ENCODE data around the gene ABCB10. TPM values are rescaled to one million over a fixed set of nuclear protein-coding genes. Genes with fewer than 3 reads are reported as not detected.

ABCB10 gene
- 27.5 TPM for polyA plus RNA-seq (2013)

DNA sequence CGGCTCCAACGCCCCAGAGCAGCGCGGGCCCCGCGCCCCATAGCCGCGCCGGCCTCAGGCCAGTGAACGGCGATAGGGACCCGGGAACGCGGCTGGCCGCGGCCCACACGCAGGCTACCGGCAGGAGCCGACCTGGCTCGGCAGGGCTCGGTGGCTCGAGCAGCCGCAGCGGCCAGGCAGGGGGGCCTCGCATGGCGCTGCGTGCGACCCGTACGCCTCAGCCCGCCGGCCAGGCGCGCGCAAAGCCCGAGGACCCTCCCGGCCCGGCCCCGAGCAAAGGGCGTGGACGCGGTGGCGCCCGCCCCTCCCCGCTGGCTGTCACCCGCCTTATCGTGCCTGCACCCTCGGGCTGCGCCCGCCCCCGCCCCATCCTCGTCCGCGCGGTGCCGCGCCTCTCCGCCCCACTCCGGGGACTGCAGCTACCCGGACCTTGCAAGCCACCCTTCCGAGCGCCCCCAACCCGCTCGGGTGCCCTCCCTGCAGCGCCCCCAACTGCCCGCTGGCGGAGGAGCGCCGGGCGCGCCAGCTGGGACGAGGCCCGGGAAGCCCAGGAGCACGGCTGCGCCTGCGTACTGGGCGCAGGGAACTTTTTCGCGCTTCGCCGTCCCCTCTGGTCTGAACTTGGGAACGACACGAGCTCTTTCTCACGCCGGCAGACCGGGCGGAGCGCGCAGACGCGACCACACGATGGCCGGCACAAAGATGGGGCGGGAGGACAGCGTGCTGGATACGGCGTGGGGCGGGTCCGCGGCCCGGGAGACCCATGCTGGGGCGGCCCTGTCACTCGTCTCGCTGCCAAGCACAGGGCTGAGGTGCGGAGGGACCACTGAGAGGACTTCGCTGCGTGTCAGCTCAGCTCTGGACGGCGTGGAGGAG lies at the start of gene ABCB10:
TSS of gene ABCB10 (minus strand) at position 248 of the 876 bp plus-strand sequence. CDS start at position 193, 55 bp downstream.
- Histone ChIP-seq H3K27ac (ENCODE audit: insufficient read depth in 1 of 2, low read depth in 1 of 2, low read length in 2 of 2, poor library complexity in 1 of 2, severe bottlenecking in 2 of 2) (peak within 1 kb of the TSS; percentile 46 to 79), H3K27me3 (replicated peaks in 2 of 5; ENCODE audit: control insufficient read depth in 4 of 5, insufficient read depth in 5 of 5, low read length in 4 of 5) (no peaks in the 10 kb centered on the region), H3K4me1 (ENCODE audit: control extremely low read depth in 1 of 4, control insufficient read depth in 4 of 4, insufficient read depth in 4 of 4, low read length in 3 of 4) (peaks cover 10 to 42% (median 35%) of the 10 kb centered on the region in 4 experiments), H3K36me3 (ENCODE audit: control insufficient read depth in 4 of 4, insufficient read depth in 4 of 4, low read length in 3 of 4) (peaks cover 0 to 6% (median 0%) of the 10 kb centered on the region in 4 experiments), H3K9me3 (ENCODE audit: control extremely low read depth in 1 of 5, control insufficient read depth in 4 of 5, insufficient read depth in 2 of 5, low read depth in 1 of 5, low read length in 4 of 5) (no peaks in the 10 kb centered on the region), H3K4me3 (ENCODE audit: control insufficient read depth in 1 of 7, extremely low read depth in 1 of 7, insufficient read depth in 4 of 7, low read depth in 2 of 7, low read length in 6 of 7) (peak within 1 kb of the TSS; percentile 75 to 90 (median 85))
- peak; percentile 95 to 97 (median 95) for DNase-seq
- CTCF ChIA-PET = interaction anchor here (0.8 to 2.4 kb wide), 10 partner anchors 17 to 751 kb away, joined by 3 to 12 read pairs (median 3); no protein-coding TSS in a partner anchor
- POLR2A ChIA-PET = interaction anchor here (1.0 kb wide), 1 partner anchor 68 kb away, joined by 4 read pairs; the partner anchor contains the start of genes TAF5L and URB2
- WGBS (ENCODE audit: insufficient coverage) = under 1% methylated on average over 68 of the region's 109 CpGs

- no peaks in the 10 kb centered on the region for H3K27me3 ChIP-seq (replicated peaks in 2 of 5; ENCODE audit: control insufficient read depth in 4 of 5, insufficient read depth in 5 of 5, low read length in 4 of 5)
- H3K9me3 ChIP-seq (ENCODE audit: control extremely low read depth in 1 of 5, control insufficient read depth in 4 of 5, insufficient read depth in 2 of 5, low read depth in 1 of 5, low read length in 4 of 5) = no peaks in the 10 kb centered on the region
- H3K27ac ChIP-seq (ENCODE audit: insufficient read depth in 1 of 2, low read depth in 1 of 2, low read length in 2 of 2, poor library complexity in 1 of 2, severe bottlenecking in 2 of 2) = no peak overlapping the region
- DNase-seq = no peak
- H3K36me3 ChIP-seq (ENCODE audit: control insufficient read depth in 4 of 4, insufficient read depth in 4 of 4, low read length in 3 of 4) = peaks cover 31 to 71% (median 53%) of the 10 kb centered on the region in 4 experiments
- H3K4me3 ChIP-seq (ENCODE audit: control insufficient read depth in 1 of 7, extremely low read depth in 1 of 7, insufficient read depth in 4 of 7, low read depth in 2 of 7, low read length in 6 of 7) = no peak overlapping the region
- 100% methylated on average over 1 of the region's 2 CpGs for WGBS (ENCODE audit: insufficient coverage)
- POLR2A ChIA-PET = no interaction called here
- CTCF ChIA-PET = no interaction called here
- no peaks in the 10 kb centered on the region for H3K4me1 ChIP-seq (ENCODE audit: control extremely low read depth in 1 of 4, control insufficient read depth in 4 of 4, insufficient read depth in 4 of 4, low read length in 3 of 4)
Measured at GRCh38 chr1:229607370-229607769, 48.9 kb upstream of the ABCB10 start.

- Histone ChIP-seq H3K36me3 (ENCODE audit: control insufficient read depth in 4 of 4, insufficient read depth in 4 of 4, low read length in 3 of 4) (peaks cover 23 to 69% (median 47%) of the 10 kb centered on the region in 4 experiments), H3K9me3 (ENCODE audit: control extremely low read depth in 1 of 5, control insufficient read depth in 4 of 5, insufficient read depth in 2 of 5, low read depth in 1 of 5, low read length in 4 of 5) (no peaks in the 10 kb centered on the region), H3K27ac (ENCODE audit: insufficient read depth in 1 of 2, low read depth in 1 of 2, low read length in 2 of 2, poor library complexity in 1 of 2, severe bottlenecking in 2 of 2) (no peak overlapping the region), H3K4me3 (ENCODE audit: control insufficient read depth in 1 of 7, extremely low read depth in 1 of 7, insufficient read depth in 4 of 7, low read depth in 2 of 7, low read length in 6 of 7) (no peak overlapping the region), H3K4me1 (ENCODE audit: control extremely low read depth in 1 of 4, control insufficient read depth in 4 of 4, insufficient read depth in 4 of 4, low read length in 3 of 4) (peaks cover 0 to 5% (median 0%) of the 10 kb centered on the region in 4 experiments), H3K27me3 (replicated peaks in 2 of 5; ENCODE audit: control insufficient read depth in 4 of 5, insufficient read depth in 5 of 5, low read length in 4 of 5) (no peaks in the 10 kb centered on the region)
- WGBS (ENCODE audit: insufficient coverage) = 100% methylated on average over 2 of the region's 7 CpGs
- POLR2A ChIA-PET = no interaction called here
- CTCF ChIA-PET = no interaction called here
- no peak for DNase-seq
Measured at GRCh38 chr1:229603371-229604005, 45.0 kb upstream of the ABCB10 start.

DNA sequence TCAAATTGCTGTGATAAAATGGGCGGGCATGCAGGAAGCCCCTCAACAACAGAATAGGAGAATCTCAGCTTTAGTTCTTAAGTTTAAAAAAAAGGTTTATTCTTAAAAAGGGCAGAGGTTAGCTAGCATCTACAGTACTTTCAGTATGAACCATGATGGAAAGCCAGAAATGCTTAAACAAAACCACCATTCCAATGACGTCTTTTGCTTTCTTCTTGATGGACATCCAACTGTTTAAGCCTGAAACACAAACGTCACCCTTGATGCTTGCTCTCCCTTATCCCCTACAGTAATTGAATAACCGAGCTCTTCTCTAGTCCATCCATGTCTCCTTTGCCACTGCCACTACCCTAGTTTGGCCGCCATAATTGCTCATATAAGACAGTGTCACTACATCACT lies 41.7 kb upstream of the ABCB10 start:
- POLR2A ChIA-PET = no interaction called here
- CTCF ChIA-PET = no interaction called here
- DNase-seq = no peak
- Histone ChIP-seq H3K4me3 (ENCODE audit: control insufficient read depth in 1 of 7, extremely low read depth in 1 of 7, insufficient read depth in 4 of 7, low read depth in 2 of 7, low read length in 6 of 7) (no peak overlapping the region), H3K4me1 (ENCODE audit: control extremely low read depth in 1 of 4, control insufficient read depth in 4 of 4, insufficient read depth in 4 of 4, low read length in 3 of 4) (peaks cover 0 to 5% (median 0%) of the 10 kb centered on the region in 4 experiments), H3K36me3 (ENCODE audit: control insufficient read depth in 4 of 4, insufficient read depth in 4 of 4, low read length in 3 of 4) (peaks cover 10 to 62% (median 40%) of the 10 kb centered on the region in 4 experiments), H3K27ac (ENCODE audit: insufficient read depth in 1 of 2, low read depth in 1 of 2, low read length in 2 of 2, poor library complexity in 1 of 2, severe bottlenecking in 2 of 2) (no peak overlapping the region), H3K27me3 (replicated peaks in 2 of 5; ENCODE audit: control insufficient read depth in 4 of 5, insufficient read depth in 5 of 5, low read length in 4 of 5) (no peaks in the 10 kb centered on the region), H3K9me3 (ENCODE audit: control extremely low read depth in 1 of 5, control insufficient read depth in 4 of 5, insufficient read depth in 2 of 5, low read depth in 1 of 5, low read length in 4 of 5) (no peaks in the 10 kb centered on the region)
- WGBS (ENCODE audit: insufficient coverage) = 98% methylated on average over 4 of the region's 5 CpGs

GRCh38 chr1:229599218-229599954 lies 40.9 kb upstream of the ABCB10 start:
- no peak for DNase-seq
- H3K4me1 ChIP-seq (ENCODE audit: control extremely low read depth in 1 of 4, control insufficient read depth in 4 of 4, insufficient read depth in 4 of 4, low read length in 3 of 4) = peaks cover 0 to 5% (median 0%) of the 10 kb centered on the region in 4 experiments
- ChIA-PET CTCF (interaction anchor here (0.6 kb wide), 1 partner anchor 38 kb away, joined by 3 read pairs; no protein-coding TSS in a partner anchor), POLR2A (no interaction called here)
- WGBS (ENCODE audit: insufficient coverage) = 94% methylated on average over 2 of the region's 3 CpGs
- H3K27ac ChIP-seq (ENCODE audit: insufficient read depth in 1 of 2, low read depth in 1 of 2, low read length in 2 of 2, poor library complexity in 1 of 2, severe bottlenecking in 2 of 2) = no peak overlapping the region
- peaks cover 18 to 68% (median 41%) of the 10 kb centered on the region in 4 experiments for H3K36me3 ChIP-seq (ENCODE audit: control insufficient read depth in 4 of 4, insufficient read depth in 4 of 4, low read length in 3 of 4)
- no peaks in the 10 kb centered on the region for H3K9me3 ChIP-seq (ENCODE audit: control extremely low read depth in 1 of 5, control insufficient read depth in 4 of 5, insufficient read depth in 2 of 5, low read depth in 1 of 5, low read length in 4 of 5)
- H3K4me3 ChIP-seq (ENCODE audit: control insufficient read depth in 1 of 7, extremely low read depth in 1 of 7, insufficient read depth in 4 of 7, low read depth in 2 of 7, low read length in 6 of 7) = no peak overlapping the region
- no peaks in the 10 kb centered on the region for H3K27me3 ChIP-seq (replicated peaks in 2 of 5; ENCODE audit: control insufficient read depth in 4 of 5, insufficient read depth in 5 of 5, low read length in 4 of 5)

GRCh38 chr1:229597877-229598276 lies 39.4 kb upstream of the ABCB10 start:
- no peaks in the 10 kb centered on the region for H3K9me3 ChIP-seq (ENCODE audit: control extremely low read depth in 1 of 5, control insufficient read depth in 4 of 5, insufficient read depth in 2 of 5, low read depth in 1 of 5, low read length in 4 of 5)
- H3K4me3 ChIP-seq (ENCODE audit: control insufficient read depth in 1 of 7, extremely low read depth in 1 of 7, insufficient read depth in 4 of 7, low read depth in 2 of 7, low read length in 6 of 7) = no peak overlapping the region
- ChIA-PET CTCF (interaction anchor here (0.6 to 1.7 kb wide), 3 partner anchors 8 to 41 kb away, joined by 3 to 4 read pairs (median 3); no protein-coding TSS in a partner anchor), POLR2A (no interaction called here)
- WGBS (ENCODE audit: insufficient coverage) = 100% methylated on average over 2 of the region's 3 CpGs
- H3K36me3 ChIP-seq (ENCODE audit: control insufficient read depth in 4 of 4, insufficient read depth in 4 of 4, low read length in 3 of 4) = peaks cover 28 to 72% (median 46%) of the 10 kb centered on the region in 4 experiments
- peaks cover 0 to 5% (median 0%) of the 10 kb centered on the region in 4 experiments for H3K4me1 ChIP-seq (ENCODE audit: control extremely low read depth in 1 of 4, control insufficient read depth in 4 of 4, insufficient read depth in 4 of 4, low read length in 3 of 4)
- no peak for DNase-seq
- H3K27me3 ChIP-seq (replicated peaks in 2 of 5; ENCODE audit: control insufficient read depth in 4 of 5, insufficient read depth in 5 of 5, low read length in 4 of 5) = no peaks in the 10 kb centered on the region
- no peak overlapping the region for H3K27ac ChIP-seq (ENCODE audit: insufficient read depth in 1 of 2, low read depth in 1 of 2, low read length in 2 of 2, poor library complexity in 1 of 2, severe bottlenecking in 2 of 2)

Measured in common myeloid progenitor, CD34-positive (primary cell).